ENCODE measurements around the gene ME3. TPM values are rescaled to one million over a fixed set of nuclear protein-coding genes. Genes with fewer than 3 reads are reported as not detected.

Gene ME3
- polyA plus RNA-seq, 2 of the 4 experiments (the other 2 are of a cell fraction), result 19.7 to 22.3 TPM

DNA sequence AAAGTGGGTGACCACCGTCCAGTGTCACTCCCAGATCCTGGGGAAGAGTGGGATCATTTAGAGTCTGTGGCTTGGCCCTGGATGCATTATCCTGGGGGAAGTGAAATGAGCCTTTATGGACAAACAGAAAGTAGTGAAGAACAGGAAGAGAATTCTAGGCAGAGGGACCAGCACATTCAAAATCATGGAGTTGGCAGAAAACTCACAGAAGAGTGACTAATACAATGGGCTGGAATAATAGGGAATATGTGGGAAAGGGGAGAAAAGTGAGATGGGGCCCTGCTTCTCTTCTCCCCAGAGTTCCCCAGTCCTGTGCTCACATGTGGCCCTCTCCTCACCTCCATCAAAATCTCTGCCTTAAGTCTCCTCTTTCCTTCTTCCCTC is 213.4 kb downstream of the ME3 start:
- ATAC-seq, result no peak
- CTCF ChIA-PET, result interaction anchor here (0.6 to 5.1 kb wide), 5 partner anchors 24 to 410 kb away, joined by 3 to 60 read pairs (median 27); no protein-coding TSS in a partner anchor
- 94% methylated on average over 1 of the region's 1 CpG for WGBS (ENCODE audit: missing lambda C conversion rate)

DNA sequence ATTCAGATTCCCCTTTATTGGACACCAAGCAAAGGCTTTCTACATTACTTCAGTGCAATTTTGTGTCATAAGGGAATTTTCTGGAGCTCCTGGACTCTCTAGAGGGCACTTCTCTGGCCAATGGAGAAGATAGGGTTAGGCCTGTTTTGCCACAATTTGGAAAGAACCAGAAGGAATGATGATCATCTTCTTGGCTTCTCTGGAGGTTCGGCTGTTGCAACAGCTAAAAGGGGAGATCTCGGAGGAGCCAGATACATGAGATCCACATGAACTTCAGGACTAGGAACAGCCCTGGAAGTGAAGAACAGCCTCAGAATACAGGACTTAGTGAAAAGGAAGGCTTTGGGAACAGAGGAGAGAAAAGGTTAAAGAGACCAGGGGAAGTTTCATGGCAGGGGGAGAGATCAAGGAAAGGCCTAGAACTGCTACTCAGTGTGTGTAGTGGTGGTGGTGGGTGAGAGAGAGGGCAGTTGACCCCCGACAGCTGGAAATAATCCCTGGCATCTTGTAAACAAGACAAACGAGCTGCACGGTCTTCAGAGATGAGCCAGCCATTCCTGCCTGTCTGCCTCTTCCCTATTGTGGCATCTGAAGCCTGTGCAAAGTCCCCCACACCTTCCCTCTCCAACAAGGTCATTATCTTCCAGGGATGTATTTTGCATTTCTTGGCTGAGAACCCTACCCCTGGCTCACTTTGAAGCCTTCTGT is 214.0 kb downstream of the ME3 start:
- no peak for FAIRE-seq
- TF ChIP-seq MAZ (IDR thresholded peaks at IDR 0.05; ENCODE audit: borderline replicate concordance, low read depth, low read length) (no peak), ZFP36 (IDR thresholded peaks at IDR 0.05; ENCODE audit: borderline replicate concordance, partially characterized antibody) (no peak), HOXA7 (CRISPR knock-in tag; IDR thresholded peaks at IDR 0.05) (no peak), NR3C1 (IDR thresholded peaks at IDR 0.05) (no peak), HDAC2 (IDR thresholded peaks at IDR 0.05) (no peak), FOSB (CRISPR knock-in tag; IDR thresholded peaks at IDR 0.05) (no peak), ESRRA (IDR thresholded peaks at IDR 0.05; ENCODE audit: borderline replicate concordance, low read length) (no peak)
- TF ChIP-seq, protein P1, sequence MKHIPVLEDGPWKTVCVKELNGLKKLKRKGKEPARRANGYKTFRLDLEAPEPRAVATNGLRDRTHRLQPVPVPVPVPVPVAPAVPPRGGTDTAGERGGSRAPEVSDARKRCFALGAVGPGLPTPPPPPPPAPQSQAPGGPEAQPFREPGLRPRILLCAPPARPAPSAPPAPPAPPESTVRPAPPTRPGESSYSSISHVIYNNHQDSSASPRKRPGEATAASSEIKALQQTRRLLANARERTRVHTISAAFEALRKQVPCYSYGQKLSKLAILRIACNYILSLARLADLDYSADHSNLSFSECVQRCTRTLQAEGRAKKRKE (CRISPR knock-in tag; IDR thresholded peaks at IDR 0.05; ENCODE audit: low read depth), result no peak
- WGBS (ENCODE audit: missing lambda C conversion rate), result 96% methylated on average over 5 of the region's 5 CpGs
- DNase-seq (ENCODE audit: low read depth in 1 of 2, low spot score in 1 of 2), result no peak
- no peaks in the 10 kb centered on the region for H3K9me3 ChIP-seq
- POLR2A ChIA-PET, result no interaction called here
- peak overlapping the region; percentile 68 to 85 for H3K27ac ChIP-seq
- H3K4me2 ChIP-seq, result no peak overlapping the region; the same call in 2 of the 3 replicates
- peaks cover 43% of the 10 kb centered on the region for H3K4me1 ChIP-seq
- CTCF ChIA-PET, result interaction anchor here (0.6 to 5.1 kb wide), 6 partner anchors 16 to 411 kb away, joined by 3 to 60 read pairs (median 6); no protein-coding TSS in a partner anchor
- no peak overlapping the region for H3K4me3 ChIP-seq
- no peak for ATAC-seq

More for the DNA sequence above, 213.4 kb downstream of the ME3 start:
- Histone ChIP-seq H3K4me2 (peak overlapping the region; percentile 46; the same call in 1 of the 3 replicates), H3K4me3 (no peak overlapping the region), H3K27ac (peak overlapping the region; percentile 68 to 85), H3K9me3 (no peaks in the 10 kb centered on the region), H3K4me1 (peaks cover 43% of the 10 kb centered on the region)
- DNase-seq (ENCODE audit: low read depth in 1 of 2, low spot score in 1 of 2) (no peak), FAIRE-seq (no peak)
- TF ChIP-seq RAD21 (conservative IDR thresholded peaks at IDR 0.05 in 1 of 2, IDR thresholded peaks at IDR 0.05 in 1 of 2) (no peak), HOXB5 (CRISPR knock-in tag; IDR thresholded peaks at IDR 0.05) (no peak), KDM1A (IDR thresholded peaks at IDR 0.05; ENCODE audit: low read depth) (no peak), ZNF302 (CRISPR knock-in tag; IDR thresholded peaks at IDR 0.05) (no peak), NFE2L2 (conservative IDR thresholded peaks at IDR 0.05; ENCODE audit: low read length) (no peak)
- POLR2A ChIA-PET, result no interaction called here

DNA sequence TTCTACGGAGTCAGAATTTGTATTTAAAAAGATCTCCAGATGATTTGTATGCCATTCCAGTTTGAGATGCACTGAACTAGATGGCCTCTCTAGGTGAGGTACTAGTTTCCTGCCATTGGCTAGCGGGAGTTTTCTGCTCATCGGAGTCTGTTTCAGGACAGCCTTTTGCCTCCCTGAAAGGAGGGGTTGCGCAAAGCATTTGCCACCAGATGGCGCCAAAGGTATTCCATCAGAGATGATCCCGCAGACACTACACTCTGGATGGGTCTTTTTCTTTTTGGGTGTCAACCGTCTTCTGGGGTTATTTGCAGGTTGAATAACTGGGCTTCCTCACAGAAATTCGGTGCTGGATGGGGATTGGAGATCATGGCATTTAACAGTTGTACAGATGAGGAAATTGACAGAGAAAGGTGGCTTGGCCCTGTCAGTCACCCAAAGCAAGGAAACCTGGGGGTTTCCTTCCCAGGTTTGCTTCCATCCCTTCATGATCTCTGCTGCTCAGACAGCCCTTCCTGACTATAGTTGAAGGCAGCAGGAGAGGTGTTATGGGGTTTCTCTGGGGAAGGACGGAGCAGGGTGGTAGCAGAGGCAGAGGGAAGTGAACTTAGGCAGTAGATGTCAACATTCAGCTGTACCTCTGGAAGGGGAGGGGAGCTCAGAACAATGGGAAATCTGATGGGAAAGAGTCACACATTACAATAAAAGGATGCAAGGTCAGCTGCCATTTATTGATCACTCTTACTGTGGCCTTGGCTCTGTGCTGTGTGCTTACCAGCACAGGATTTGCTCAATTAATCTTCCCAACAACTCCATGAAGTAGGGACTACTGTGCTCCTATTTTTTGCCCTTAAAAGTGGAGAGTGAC is 216.1 kb downstream of the ME3 start:
- CTCF ChIA-PET, result interaction anchor here (0.6 to 5.1 kb wide), 55 partner anchors 9 to 601 kb away, joined by 3 to 60 read pairs (median 4); partner anchors contain the start of genes CCDC83 and PRSS23
- FAIRE-seq, result peak; percentile 85
- no peak for TF ChIP-seq JUN (IDR thresholded peaks at IDR 0.05)
- no peak for TF ChIP-seq EP300 (IDR thresholded peaks at IDR 0.05)
- TF ChIP-seq, protein P2, sequence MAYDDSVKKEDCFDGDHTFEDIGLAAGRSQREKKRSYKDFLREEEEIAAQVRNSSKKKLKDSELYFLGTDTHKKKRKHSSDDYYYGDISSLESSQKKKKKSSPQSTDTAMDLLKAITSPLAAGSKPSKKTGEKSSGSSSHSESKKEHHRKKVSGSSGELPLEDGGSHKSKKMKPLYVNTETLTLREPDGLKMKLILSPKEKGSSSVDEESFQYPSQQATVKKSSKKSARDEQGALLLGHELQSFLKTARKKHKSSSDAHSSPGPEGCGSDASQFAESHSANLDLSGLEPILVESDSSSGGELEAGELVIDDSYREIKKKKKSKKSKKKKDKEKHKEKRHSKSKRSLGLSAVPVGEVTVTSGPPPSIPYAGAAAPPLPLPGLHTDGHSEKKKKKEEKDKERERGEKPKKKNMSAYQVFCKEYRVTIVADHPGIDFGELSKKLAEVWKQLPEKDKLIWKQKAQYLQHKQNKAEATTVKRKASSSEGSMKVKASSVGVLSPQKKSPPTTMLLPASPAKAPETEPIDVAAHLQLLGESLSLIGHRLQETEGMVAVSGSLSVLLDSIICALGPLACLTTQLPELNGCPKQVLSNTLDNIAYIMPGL (CRISPR knock-in tag; IDR thresholded peaks at IDR 0.05; ENCODE audit: borderline replicate concordance), result no peak
- TF ChIP-seq GATA3 (IDR thresholded peaks at IDR 0.05; ENCODE audit: borderline replicate concordance), result no peak
- no peak for TF ChIP-seq ZSCAN20 (CRISPR knock-in tag; IDR thresholded peaks at IDR 0.05)
- no peak for TF ChIP-seq EHMT2 (IDR thresholded peaks at IDR 0.05; ENCODE audit: low read depth)
- TF ChIP-seq, protein P1 (CRISPR knock-in tag; IDR thresholded peaks at IDR 0.05; ENCODE audit: low read depth), result no peak
- no peak for TF ChIP-seq ZFP36 (IDR thresholded peaks at IDR 0.05; ENCODE audit: borderline replicate concordance, partially characterized antibody)
- TF ChIP-seq, protein P3, sequence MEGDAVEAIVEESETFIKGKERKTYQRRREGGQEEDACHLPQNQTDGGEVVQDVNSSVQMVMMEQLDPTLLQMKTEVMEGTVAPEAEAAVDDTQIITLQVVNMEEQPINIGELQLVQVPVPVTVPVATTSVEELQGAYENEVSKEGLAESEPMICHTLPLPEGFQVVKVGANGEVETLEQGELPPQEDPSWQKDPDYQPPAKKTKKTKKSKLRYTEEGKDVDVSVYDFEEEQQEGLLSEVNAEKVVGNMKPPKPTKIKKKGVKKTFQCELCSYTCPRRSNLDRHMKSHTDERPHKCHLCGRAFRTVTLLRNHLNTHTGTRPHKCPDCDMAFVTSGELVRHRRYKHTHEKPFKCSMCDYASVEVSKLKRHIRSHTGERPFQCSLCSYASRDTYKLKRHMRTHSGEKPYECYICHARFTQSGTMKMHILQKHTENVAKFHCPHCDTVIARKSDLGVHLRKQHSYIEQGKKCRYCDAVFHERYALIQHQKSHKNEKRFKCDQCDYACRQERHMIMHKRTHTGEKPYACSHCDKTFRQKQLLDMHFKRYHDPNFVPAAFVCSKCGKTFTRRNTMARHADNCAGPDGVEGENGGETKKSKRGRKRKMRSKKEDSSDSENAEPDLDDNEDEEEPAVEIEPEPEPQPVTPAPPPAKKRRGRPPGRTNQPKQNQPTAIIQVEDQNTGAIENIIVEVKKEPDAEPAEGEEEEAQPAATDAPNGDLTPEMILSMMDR (IDR thresholded peaks at IDR 0.05), result peak; percentile 97
- no peak for TF ChIP-seq RCOR1 (IDR thresholded peaks at IDR 0.05; ENCODE audit: low read depth, low read length)
- no peak for TF ChIP-seq CHD2 (IDR thresholded peaks at IDR 0.05; ENCODE audit: low read length, partially characterized antibody)
- no peak for TF ChIP-seq MAZ (IDR thresholded peaks at IDR 0.05; ENCODE audit: borderline replicate concordance, low read depth, low read length)
- TF ChIP-seq, protein P4, sequence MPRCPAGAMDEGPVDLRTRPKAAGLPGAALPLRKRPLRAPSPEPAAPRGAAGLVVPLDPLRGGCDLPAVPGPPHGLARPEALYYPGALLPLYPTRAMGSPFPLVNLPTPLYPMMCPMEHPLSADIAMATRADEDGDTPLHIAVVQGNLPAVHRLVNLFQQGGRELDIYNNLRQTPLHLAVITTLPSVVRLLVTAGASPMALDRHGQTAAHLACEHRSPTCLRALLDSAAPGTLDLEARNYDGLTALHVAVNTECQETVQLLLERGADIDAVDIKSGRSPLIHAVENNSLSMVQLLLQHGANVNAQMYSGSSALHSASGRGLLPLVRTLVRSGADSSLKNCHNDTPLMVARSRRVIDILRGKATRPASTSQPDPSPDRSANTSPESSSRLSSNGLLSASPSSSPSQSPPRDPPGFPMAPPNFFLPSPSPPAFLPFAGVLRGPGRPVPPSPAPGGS (IDR thresholded peaks at IDR 0.05), result no peak
- no peak for TF ChIP-seq PHF8 (IDR thresholded peaks at IDR 0.05; ENCODE audit: borderline replicate concordance, low read depth)

More for the DNA sequence above, 216.1 kb downstream of the ME3 start:
- no peak overlapping the region for H3K4me3 ChIP-seq
- POLR2A ChIA-PET, result no interaction called here
- peak; percentile 79 to 84 for DNase-seq (ENCODE audit: low read depth in 1 of 2, low spot score in 1 of 2)
- peak overlapping the region; percentile 29; the same call in 2 of the 3 replicates for H3K4me2 ChIP-seq
- 13% methylated on average over 9 of the region's 9 CpGs for WGBS (ENCODE audit: missing lambda C conversion rate)
- H3K9me3 ChIP-seq, result no peaks in the 10 kb centered on the region
- H3K27ac ChIP-seq, result peak overlapping the region; percentile 68 to 85
- peak; percentile 82 to 93 for ATAC-seq
- peaks cover 43% of the 10 kb centered on the region for H3K4me1 ChIP-seq

Measured in A549 (cell line).